ENCODE data around the gene BAIAP2L2.

GRCh38 chr22:38049812-38050619 is 60.5 kb downstream of the BAIAP2L2 start:
- TF ChIP-seq, protein P1, sequence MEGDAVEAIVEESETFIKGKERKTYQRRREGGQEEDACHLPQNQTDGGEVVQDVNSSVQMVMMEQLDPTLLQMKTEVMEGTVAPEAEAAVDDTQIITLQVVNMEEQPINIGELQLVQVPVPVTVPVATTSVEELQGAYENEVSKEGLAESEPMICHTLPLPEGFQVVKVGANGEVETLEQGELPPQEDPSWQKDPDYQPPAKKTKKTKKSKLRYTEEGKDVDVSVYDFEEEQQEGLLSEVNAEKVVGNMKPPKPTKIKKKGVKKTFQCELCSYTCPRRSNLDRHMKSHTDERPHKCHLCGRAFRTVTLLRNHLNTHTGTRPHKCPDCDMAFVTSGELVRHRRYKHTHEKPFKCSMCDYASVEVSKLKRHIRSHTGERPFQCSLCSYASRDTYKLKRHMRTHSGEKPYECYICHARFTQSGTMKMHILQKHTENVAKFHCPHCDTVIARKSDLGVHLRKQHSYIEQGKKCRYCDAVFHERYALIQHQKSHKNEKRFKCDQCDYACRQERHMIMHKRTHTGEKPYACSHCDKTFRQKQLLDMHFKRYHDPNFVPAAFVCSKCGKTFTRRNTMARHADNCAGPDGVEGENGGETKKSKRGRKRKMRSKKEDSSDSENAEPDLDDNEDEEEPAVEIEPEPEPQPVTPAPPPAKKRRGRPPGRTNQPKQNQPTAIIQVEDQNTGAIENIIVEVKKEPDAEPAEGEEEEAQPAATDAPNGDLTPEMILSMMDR (conservative IDR thresholded peaks at IDR 0.05; ENCODE audit: low read length), result no peak
- TF ChIP-seq EZH2phosphoT487 (IDR thresholded peaks at IDR 0.05; ENCODE audit: borderline replicate concordance), result no peak
